BJ (cell line): ENCODE measurements around the gene TTI1. TPM values are rescaled to one million over a fixed set of nuclear protein-coding genes. Genes with fewer than 3 reads are reported as not detected.

ENCODE experiments used
- CTCF ChIA-PET: fragments of 350-600 bp; formaldehyde crosslinking; extraction: SDS; loops from one replicate; lab custom pipeline; 2021; ENCODE audit warnings: antibody characterized with exemption, inconsistent platforms; lab: Yijun Ruan, JAX
- POLR2A ChIA-PET: fragments of 300-600 bp; sonication (Branson Sonifier 250); formaldehyde crosslinking; extraction: SDS; loops from one replicate; lab custom pipeline; 2021; ENCODE audit warnings: antibody characterized with exemption; lab: Charles Lee
- DNase-seq: peaks from one replicate; pipeline ENCODE4 v3.0.0-alpha.2; 2011; ENCODE audit warnings: low read depth
- H3K27me3 ChIP-seq: 2 replicates; pipeline ENCODE4 v1.6.0; 2011; ENCODE audit warnings: low read length; ENCODE audit not compliant: control insufficient read depth, insufficient read depth
- H3K36me3 ChIP-seq: 2 replicates; pipeline ENCODE4 v1.5.1; 2011; ENCODE audit warnings: low read length; ENCODE audit not compliant: control insufficient read depth, insufficient read depth
- H3K4me3 ChIP-seq: 2 replicates; pipeline ENCODE4 v1.5.1; 2011; ENCODE audit warnings: low read depth, mild to moderate bottlenecking, control low read depth, low read length
- polyA plus RNA-seq: library from polyadenylated mRNA; depleted of rRNA; stranded (reverse); fragments of >200 nt; gene quantifications from 2 replicates; pipeline ENCODE4 v1.2.3, GENCODE V29; 2011
- TF ChIP-seq, protein P1 (sequence below): IDR thresholded peaks from 2 replicates; pipeline ENCODE4 v1.5.1; 2011; ENCODE audit warnings: low read depth, mild to moderate bottlenecking, control low read depth, inconsistent platforms, low read length, moderate library complexity; ENCODE audit not compliant: insufficient read depth

TTI1 gene
- polyA plus RNA-seq, 1 experiment, result 12.7 TPM

DNA sequence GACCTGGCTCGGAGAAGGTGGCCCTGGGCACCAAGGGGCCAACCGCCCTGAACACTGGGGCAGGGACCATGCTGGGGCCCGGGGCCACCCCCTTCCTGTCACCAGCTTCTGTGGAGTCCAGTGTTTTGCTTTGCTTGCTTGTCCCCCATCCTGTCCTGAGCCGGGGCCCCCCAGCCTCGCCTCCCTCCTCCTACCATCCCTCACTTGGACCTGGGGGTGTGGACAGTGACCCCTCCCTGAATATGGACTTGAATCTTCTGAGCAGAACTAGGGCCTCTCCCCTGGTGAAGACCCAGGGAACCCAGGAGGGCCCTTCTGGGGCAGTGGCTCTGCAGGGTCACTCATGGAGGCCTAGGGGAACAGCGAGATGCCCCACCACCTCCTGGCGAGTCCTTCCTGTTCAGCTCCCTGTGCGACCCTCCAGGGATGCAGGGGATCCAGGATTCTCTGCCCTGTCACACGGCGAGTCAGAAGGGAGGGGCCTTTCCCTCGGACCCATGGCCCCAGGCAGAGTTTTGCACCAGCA, 88.7 kb downstream of the TTI1 start:
- TF ChIP-seq, protein P1, sequence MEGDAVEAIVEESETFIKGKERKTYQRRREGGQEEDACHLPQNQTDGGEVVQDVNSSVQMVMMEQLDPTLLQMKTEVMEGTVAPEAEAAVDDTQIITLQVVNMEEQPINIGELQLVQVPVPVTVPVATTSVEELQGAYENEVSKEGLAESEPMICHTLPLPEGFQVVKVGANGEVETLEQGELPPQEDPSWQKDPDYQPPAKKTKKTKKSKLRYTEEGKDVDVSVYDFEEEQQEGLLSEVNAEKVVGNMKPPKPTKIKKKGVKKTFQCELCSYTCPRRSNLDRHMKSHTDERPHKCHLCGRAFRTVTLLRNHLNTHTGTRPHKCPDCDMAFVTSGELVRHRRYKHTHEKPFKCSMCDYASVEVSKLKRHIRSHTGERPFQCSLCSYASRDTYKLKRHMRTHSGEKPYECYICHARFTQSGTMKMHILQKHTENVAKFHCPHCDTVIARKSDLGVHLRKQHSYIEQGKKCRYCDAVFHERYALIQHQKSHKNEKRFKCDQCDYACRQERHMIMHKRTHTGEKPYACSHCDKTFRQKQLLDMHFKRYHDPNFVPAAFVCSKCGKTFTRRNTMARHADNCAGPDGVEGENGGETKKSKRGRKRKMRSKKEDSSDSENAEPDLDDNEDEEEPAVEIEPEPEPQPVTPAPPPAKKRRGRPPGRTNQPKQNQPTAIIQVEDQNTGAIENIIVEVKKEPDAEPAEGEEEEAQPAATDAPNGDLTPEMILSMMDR, result no peak
- DNase-seq, result no peak
- Histone ChIP-seq H3K27me3 (peaks cover 9% of the 10 kb centered on the region), H3K4me3 (no peak overlapping the region), H3K36me3 (no peaks in the 10 kb centered on the region)
- POLR2A ChIA-PET, result no interaction called here
- CTCF ChIA-PET, result interaction anchor here (0.9 kb wide), 1 partner anchor 277 kb away, joined by 3 read pairs; no protein-coding TSS in a partner anchor

DNA sequence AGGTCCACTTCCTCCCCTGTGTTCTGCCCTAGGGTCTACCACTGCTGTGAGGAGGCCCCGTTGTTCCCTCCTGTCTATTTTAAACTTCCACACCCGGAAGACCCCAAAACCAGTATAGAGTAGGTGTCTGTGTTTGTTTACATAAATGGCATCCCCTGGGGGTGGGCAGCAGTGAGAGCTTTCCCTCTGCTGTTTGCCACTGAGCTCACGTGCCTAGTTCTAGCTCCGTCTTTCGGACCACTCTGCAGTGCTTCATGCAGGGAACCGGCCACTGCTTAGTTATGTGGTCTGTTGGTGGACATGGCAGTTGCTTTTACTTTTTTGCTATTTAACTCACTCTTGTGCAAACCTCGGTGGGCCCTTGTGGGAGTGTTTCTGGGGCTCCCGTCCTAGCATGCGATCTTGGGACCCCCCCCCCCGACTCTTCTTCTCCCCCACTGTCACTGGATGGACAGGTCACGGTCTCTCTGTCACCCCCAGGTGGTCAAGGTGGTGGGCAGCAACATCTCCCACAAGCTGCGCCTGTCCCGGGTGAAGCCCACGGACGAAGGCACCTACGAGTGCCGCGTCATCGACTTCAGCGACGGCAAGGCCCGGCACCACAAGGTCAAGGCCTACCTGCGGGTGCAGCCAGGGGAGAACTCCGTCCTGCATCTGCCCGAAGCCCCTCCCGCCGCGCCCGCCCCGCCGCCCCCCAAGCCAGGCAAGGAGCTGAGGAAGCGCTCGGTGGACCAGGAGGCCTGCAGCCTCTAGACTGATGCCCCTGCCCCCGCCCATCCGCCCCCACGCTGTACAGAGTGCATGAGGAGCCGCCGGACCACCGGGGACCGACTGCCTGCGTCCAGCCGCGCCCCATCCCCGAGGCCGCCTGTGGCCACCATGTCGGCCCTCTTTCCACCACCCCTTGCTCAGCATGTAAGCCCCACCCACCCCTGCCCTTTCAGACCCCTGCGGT, 89.5 kb downstream of the TTI1 start:
- H3K36me3 ChIP-seq, result no peaks in the 10 kb centered on the region
- peaks cover 5% of the 10 kb centered on the region for H3K27me3 ChIP-seq
- POLR2A ChIA-PET, result no interaction called here
- H3K4me3 ChIP-seq, result no peak overlapping the region
- TF ChIP-seq, protein P1, result no peak
- CTCF ChIA-PET, result interaction anchor here (0.7 kb wide), 1 partner anchor 69 kb away, joined by 3 read pairs; no protein-coding TSS in a partner anchor
- no peak for DNase-seq

GRCh38 chr20:37943033-37943432, 90.2 kb downstream of the TTI1 start:
- TF ChIP-seq, protein P1, result no peak
- POLR2A ChIA-PET, result no interaction called here
- DNase-seq, result no peak
- Histone ChIP-seq H3K27me3 (peaks cover 5% of the 10 kb centered on the region), H3K4me3 (no peak overlapping the region), H3K36me3 (no peaks in the 10 kb centered on the region)
- CTCF ChIA-PET, result interaction anchor here (0.7 kb wide), 1 partner anchor 70 kb away, joined by 3 read pairs; no protein-coding TSS in a partner anchor

DNA sequence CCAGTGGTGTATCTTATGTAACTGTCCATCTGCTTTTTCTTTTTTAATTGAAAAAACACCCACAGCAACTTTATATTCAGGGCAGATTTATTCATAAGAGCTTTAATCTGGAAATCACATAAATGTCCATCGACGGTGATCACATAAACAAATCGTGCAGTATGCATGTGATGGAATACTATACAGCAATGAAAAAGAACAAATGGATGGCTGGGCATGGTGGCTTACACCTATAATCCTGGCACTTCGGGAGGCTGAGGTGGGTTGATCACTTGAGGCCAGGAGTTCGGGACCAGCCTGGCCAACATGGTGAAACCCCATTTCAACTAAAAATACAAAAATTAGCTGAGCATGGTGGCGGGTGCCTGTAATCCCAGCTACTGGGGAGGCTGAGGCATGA, 91.3 kb downstream of the TTI1 start:
- ChIA-PET CTCF (no interaction called here), POLR2A (no interaction called here)
- Histone ChIP-seq H3K4me3 (no peak overlapping the region), H3K27me3 (peaks cover 3% of the 10 kb centered on the region), H3K36me3 (no peaks in the 10 kb centered on the region)
- no peak for DNase-seq
- TF ChIP-seq, protein P1, result no peak

- no peak for DNase-seq
- CTCF ChIA-PET, result no interaction called here
- peaks cover 2% of the 10 kb centered on the region for H3K27me3 ChIP-seq
- no peak overlapping the region for H3K4me3 ChIP-seq
- POLR2A ChIA-PET, result no interaction called here
- TF ChIP-seq, protein P1, result no peak
- H3K36me3 ChIP-seq, result no peaks in the 10 kb centered on the region
These were observed 91.9 kb downstream of the TTI1 start for GRCh38 chr20:37941332-37941731.
